ENCODE data around the gene MYL12B. TPM values are rescaled to one million over a fixed set of nuclear protein-coding genes. Genes with fewer than 3 reads are reported as not detected.

Gene MYL12B
- total RNA-seq, 5 donors from 2014 or later (not counting 1 experiment from before 2014, with no cell fraction given), result 159 to 241 (median 206) TPM

- Mint-ChIP-seq H3K4me3 (peak overlapping the region in 1 of 3 donors; percentile 41), H3K36me3 (peaks cover 53% of the 10 kb centered on the region), H3K27ac (peak overlapping the region; percentile 72 to 81), H3K4me1 (peaks cover 92 to 97% (median 93%) of the 10 kb centered on the region in 3 donors), H3K27me3 (no peaks in the 10 kb centered on the region), H3K9me3 (no peaks in the 10 kb centered on the region)
- H3K4me1 ChIP-seq (ENCODE audit: control insufficient read depth in 1 of 2, extremely low read depth in 1 of 2, insufficient read depth in 2 of 2, low read length in 2 of 2), result peaks cover 37 to 81% of the 10 kb centered on the region in 2 experiments
- H3K36me3 ChIP-seq (ENCODE audit: control insufficient read depth in 2 of 2, extremely low read depth in 1 of 2, insufficient read depth in 1 of 2, low read length in 1 of 2), result peaks cover 0 to 68% of the 10 kb centered on the region in 2 donors
- ChIA-PET POLR2A (no interaction called here), CTCF (interaction anchor here (0.6 to 1.2 kb wide), 8 partner anchors 10 to 411 kb away, joined by 3 to 4 read pairs (median 3); no protein-coding TSS in a partner anchor)
- H3K4me3 ChIP-seq (ENCODE audit: control insufficient read depth in 1 of 2, extremely low read depth in 1 of 2, low read length in 1 of 2), result no peak overlapping the region
- peak overlapping the region; percentile 6 for H3K27ac ChIP-seq (ENCODE audit: low read length)
- ATAC-seq (replicated peaks in 1 of 4), result no peak
- H3K27me3 ChIP-seq (replicated peaks in 1 of 2; ENCODE audit: control insufficient read depth in 2 of 2, extremely low read depth in 1 of 2, insufficient read depth in 2 of 2, low read length in 1 of 2), result no peaks in the 10 kb centered on the region
- H3K9me3 ChIP-seq, result no peaks in the 10 kb centered on the region
- 100% methylated on average over 1 of the region's 5 CpGs for WGBS (ENCODE audit: insufficient coverage)
- no peak for DNase-seq
Measured at GRCh38 chr18:3255611-3256165, 6.2 kb upstream of the MYL12B start.

GRCh38 chr18:3256693-3257626 lies 5.0 kb upstream of the MYL12B start:
- H3K4me3 ChIP-seq (ENCODE audit: control insufficient read depth in 1 of 2, extremely low read depth in 1 of 2, low read length in 1 of 2), result no peak overlapping the region
- H3K4me1 ChIP-seq (ENCODE audit: control insufficient read depth in 1 of 2, extremely low read depth in 1 of 2, insufficient read depth in 2 of 2, low read length in 2 of 2), result peaks cover 40 to 72% of the 10 kb centered on the region in 2 experiments
- Mint-ChIP-seq H3K27ac (peak overlapping the region; percentile 77 to 100), H3K9me3 (no peaks in the 10 kb centered on the region), H3K36me3 (peaks cover 52% of the 10 kb centered on the region), H3K4me3 (no peak overlapping the region), H3K27me3 (no peaks in the 10 kb centered on the region), H3K4me1 (peaks cover 88 to 93% (median 90%) of the 10 kb centered on the region in 3 donors)
- no peaks in the 10 kb centered on the region for H3K27me3 ChIP-seq (replicated peaks in 1 of 2; ENCODE audit: control insufficient read depth in 2 of 2, extremely low read depth in 1 of 2, insufficient read depth in 2 of 2, low read length in 1 of 2)
- DNase-seq (no peak), ATAC-seq (replicated peaks in 1 of 4) (no peak)
- H3K27ac ChIP-seq (ENCODE audit: low read length), result peak overlapping the region; percentile 3
- WGBS (ENCODE audit: insufficient coverage), result 85% methylated on average over 2 of the region's 5 CpGs
- H3K36me3 ChIP-seq (ENCODE audit: control insufficient read depth in 2 of 2, extremely low read depth in 1 of 2, insufficient read depth in 1 of 2, low read length in 1 of 2), result peaks cover 0 to 65% of the 10 kb centered on the region in 2 donors
- ChIA-PET POLR2A (interaction anchor here (0.6 kb wide), 2 partner anchors 191 to 369 kb away, joined by 5 to 8 read pairs; no protein-coding TSS in a partner anchor), CTCF (interaction anchor here in 1 of 2 donors (0.7 to 1.2 kb wide), 2 partner anchors 41 to 263 kb away, joined by 3 to 4 read pairs; no protein-coding TSS in a partner anchor)
- no peaks in the 10 kb centered on the region for H3K9me3 ChIP-seq

GRCh38 chr18:3257627-3258120 lies 4.3 kb upstream of the MYL12B start:
- no peak for DNase-seq
- peaks cover 82 to 88% (median 85%) of the 10 kb centered on the region in 3 donors for H3K4me1 Mint-ChIP-seq
- Histone ChIP-seq H3K27ac (ENCODE audit: low read length) (no peak overlapping the region), H3K9me3 (no peaks in the 10 kb centered on the region), H3K4me1 (ENCODE audit: control insufficient read depth in 1 of 2, extremely low read depth in 1 of 2, insufficient read depth in 2 of 2, low read length in 2 of 2) (peaks cover 39 to 67% of the 10 kb centered on the region in 2 experiments), H3K36me3 (ENCODE audit: control insufficient read depth in 2 of 2, extremely low read depth in 1 of 2, insufficient read depth in 1 of 2, low read length in 1 of 2) (peaks cover 0 to 65% of the 10 kb centered on the region in 2 donors), H3K27me3 (replicated peaks in 1 of 2; ENCODE audit: control insufficient read depth in 2 of 2, extremely low read depth in 1 of 2, insufficient read depth in 2 of 2, low read length in 1 of 2) (no peaks in the 10 kb centered on the region), H3K4me3 (ENCODE audit: control insufficient read depth in 1 of 2, extremely low read depth in 1 of 2, low read length in 1 of 2) (no peak overlapping the region)
- H3K36me3 Mint-ChIP-seq, result peaks cover 54% of the 10 kb centered on the region
- no peaks in the 10 kb centered on the region for H3K9me3 Mint-ChIP-seq
- ChIA-PET CTCF (interaction anchor here in 1 of 2 donors (0.7 kb wide), 1 partner anchor 12 kb away, joined by 4 read pairs; no protein-coding TSS in a partner anchor), POLR2A (interaction anchor here in 1 of 2 donors (0.6 to 0.7 kb wide), 2 partner anchors 298 to 369 kb away, joined by 3 to 8 read pairs; no protein-coding TSS in a partner anchor)
- H3K4me3 Mint-ChIP-seq, result peak overlapping the region in 1 of 3 donors; percentile 44
- H3K27me3 Mint-ChIP-seq, result no peaks in the 10 kb centered on the region
- ATAC-seq (replicated peaks in 1 of 4), result no peak
- WGBS (ENCODE audit: insufficient coverage), result 92% methylated on average over 2 of the region's 2 CpGs
- H3K27ac Mint-ChIP-seq, result peak overlapping the region; percentile 51 to 100

- peaks cover 28% of the 10 kb centered on the region for H3K36me3 Mint-ChIP-seq
- ATAC-seq (replicated peaks in 1 of 4) (peak in 2 of 4 experiments; percentile 2 to 6), DNase-seq (no peak)
- peaks cover 82 to 89% (median 85%) of the 10 kb centered on the region in 3 donors for H3K4me1 Mint-ChIP-seq
- H3K27me3 Mint-ChIP-seq, result no peaks in the 10 kb centered on the region
- Histone ChIP-seq H3K27me3 (replicated peaks in 1 of 2; ENCODE audit: control insufficient read depth in 2 of 2, extremely low read depth in 1 of 2, insufficient read depth in 2 of 2, low read length in 1 of 2) (no peaks in the 10 kb centered on the region), H3K27ac (ENCODE audit: low read length) (peak overlapping the region; percentile 95), H3K4me1 (ENCODE audit: control insufficient read depth in 1 of 2, extremely low read depth in 1 of 2, insufficient read depth in 2 of 2, low read length in 2 of 2) (peaks cover 35 to 54% of the 10 kb centered on the region in 2 experiments), H3K4me3 (ENCODE audit: control insufficient read depth in 1 of 2, extremely low read depth in 1 of 2, low read length in 1 of 2) (peak overlapping the region; percentile 81 to 95), H3K9me3 (no peaks in the 10 kb centered on the region), H3K36me3 (ENCODE audit: control insufficient read depth in 2 of 2, extremely low read depth in 1 of 2, insufficient read depth in 1 of 2, low read length in 1 of 2) (peaks cover 0 to 31% of the 10 kb centered on the region in 2 donors)
- no peaks in the 10 kb centered on the region for H3K9me3 Mint-ChIP-seq
- ChIA-PET POLR2A (interaction anchor here (0.5 to 1.1 kb wide), 7 partner anchors 8 to 333 kb away, joined by 3 to 7 read pairs (median 3); partner anchors contain the start of gene MYL12A (in 1 of the 2)), CTCF (interaction anchor here (0.5 to 1.5 kb wide), 7 partner anchors 9 to 405 kb away, joined by 3 to 7 read pairs (median 4); partner anchors contain the start of gene MYL12A (in 1 of the 2))
- H3K4me3 Mint-ChIP-seq, result peak overlapping the region; percentile 97 to 100 (median 99)
- H3K27ac Mint-ChIP-seq, result peak overlapping the region; percentile 100
- WGBS (ENCODE audit: insufficient coverage), result no CpG with 5 or more reads among the region's 5 CpGs
Measured at GRCh38 chr18:3260995-3261372, 949 bp upstream of the MYL12B start.

- H3K27ac Mint-ChIP-seq, result peak overlapping the region; percentile 93 to 100
- H3K4me1 ChIP-seq (ENCODE audit: control insufficient read depth in 1 of 2, extremely low read depth in 1 of 2, insufficient read depth in 2 of 2, low read length in 2 of 2), result peaks cover 36 to 50% of the 10 kb centered on the region in 2 experiments
- H3K36me3 ChIP-seq (ENCODE audit: control insufficient read depth in 2 of 2, extremely low read depth in 1 of 2, insufficient read depth in 1 of 2, low read length in 1 of 2), result peaks cover 0 to 16% of the 10 kb centered on the region in 2 donors
- H3K36me3 Mint-ChIP-seq, result peaks cover 16% of the 10 kb centered on the region
- DNase-seq (peak in 24 of 35 experiments; percentile 10 to 64 (median 24)), ATAC-seq (replicated peaks in 1 of 4) (peak; percentile 15 to 41 (median 26))
- H3K27me3 Mint-ChIP-seq, result no peaks in the 10 kb centered on the region
- H3K4me1 Mint-ChIP-seq, result peaks cover 82 to 89% (median 86%) of the 10 kb centered on the region in 3 donors
- peak overlapping the region; percentile 95 for H3K27ac ChIP-seq (ENCODE audit: low read length)
- POLR2A ChIA-PET, result interaction anchor here in 1 of 2 donors (1.7 kb wide), 1 partner anchor 332 kb away, joined by 4 read pairs; no protein-coding TSS in a partner anchor
- CTCF ChIA-PET, result interaction anchor here (0.6 to 1.6 kb wide), 8 partner anchors 10 to 404 kb away, joined by 3 to 7 read pairs (median 3); no protein-coding TSS in a partner anchor
- no peaks in the 10 kb centered on the region for H3K27me3 ChIP-seq (replicated peaks in 1 of 2; ENCODE audit: control insufficient read depth in 2 of 2, extremely low read depth in 1 of 2, insufficient read depth in 2 of 2, low read length in 1 of 2)
- no peaks in the 10 kb centered on the region for H3K9me3 ChIP-seq
- H3K9me3 Mint-ChIP-seq, result no peaks in the 10 kb centered on the region
- H3K4me3 Mint-ChIP-seq, result peak overlapping the region; percentile 97 to 100 (median 99)
- under 1% methylated on average over 66 of the region's 69 CpGs for WGBS (ENCODE audit: insufficient coverage)
- peak overlapping the region; percentile 81 to 95 for H3K4me3 ChIP-seq (ENCODE audit: control insufficient read depth in 1 of 2, extremely low read depth in 1 of 2, low read length in 1 of 2)
Measured at GRCh38 chr18:3262234-3263131, 550 bp downstream of the MYL12B start.

Measured in T-cell (primary cell).